Measurements from ENCODE around the gene TMPRSS9.
A peak's percentile ranks its signal among the peaks of the same experiment; 100 is the strongest.
"Not testable (repeated sequence)": the region's sequence is repeated elsewhere in the genome, so short reads cannot be mapped to it uniquely, and the experiment has no call there.

Gene TMPRSS9

DNA sequence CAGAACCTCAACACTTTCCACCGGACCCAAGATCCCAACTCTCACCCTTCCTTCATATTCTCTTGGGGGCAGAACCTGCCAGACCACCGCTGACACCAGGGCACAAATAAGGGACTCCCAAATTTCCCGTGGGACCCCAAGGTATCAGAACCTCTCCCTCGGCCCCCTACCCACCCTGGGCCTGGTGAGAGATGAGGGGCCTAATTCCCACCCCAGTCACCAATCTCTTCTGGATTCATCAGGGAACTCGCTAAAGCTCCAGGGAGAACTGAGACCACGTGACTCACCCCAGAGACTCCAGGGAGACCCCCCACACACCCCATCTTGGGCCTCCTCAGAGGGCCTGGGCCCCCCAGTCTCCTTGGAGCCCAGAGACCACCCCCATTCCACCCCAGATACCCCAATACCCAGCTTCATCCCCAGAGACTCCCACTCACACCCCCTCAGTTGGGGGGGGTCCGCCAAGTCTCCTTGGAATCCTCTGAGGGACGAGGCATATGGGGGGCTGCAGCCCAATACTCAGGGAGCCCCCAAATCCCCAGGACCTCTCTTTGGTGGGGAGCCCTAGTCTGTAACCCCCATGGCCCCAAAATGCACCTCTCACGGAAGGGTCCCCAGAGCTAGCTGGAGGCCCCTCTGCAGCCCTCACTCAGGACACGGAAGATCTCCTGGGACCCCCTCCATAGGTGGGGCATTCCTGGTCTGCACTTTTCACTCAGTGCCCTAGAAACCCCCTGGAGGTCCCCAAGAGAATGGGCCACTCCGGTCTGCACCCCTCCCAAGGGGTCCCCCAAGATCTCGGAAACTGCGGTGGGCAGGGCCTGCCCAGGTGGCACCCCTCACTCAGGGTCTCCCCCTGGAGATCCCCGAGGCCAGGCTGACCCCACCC, 95.1 kb downstream of the TMPRSS9 start:
- TF ChIP-seq, protein P1, sequence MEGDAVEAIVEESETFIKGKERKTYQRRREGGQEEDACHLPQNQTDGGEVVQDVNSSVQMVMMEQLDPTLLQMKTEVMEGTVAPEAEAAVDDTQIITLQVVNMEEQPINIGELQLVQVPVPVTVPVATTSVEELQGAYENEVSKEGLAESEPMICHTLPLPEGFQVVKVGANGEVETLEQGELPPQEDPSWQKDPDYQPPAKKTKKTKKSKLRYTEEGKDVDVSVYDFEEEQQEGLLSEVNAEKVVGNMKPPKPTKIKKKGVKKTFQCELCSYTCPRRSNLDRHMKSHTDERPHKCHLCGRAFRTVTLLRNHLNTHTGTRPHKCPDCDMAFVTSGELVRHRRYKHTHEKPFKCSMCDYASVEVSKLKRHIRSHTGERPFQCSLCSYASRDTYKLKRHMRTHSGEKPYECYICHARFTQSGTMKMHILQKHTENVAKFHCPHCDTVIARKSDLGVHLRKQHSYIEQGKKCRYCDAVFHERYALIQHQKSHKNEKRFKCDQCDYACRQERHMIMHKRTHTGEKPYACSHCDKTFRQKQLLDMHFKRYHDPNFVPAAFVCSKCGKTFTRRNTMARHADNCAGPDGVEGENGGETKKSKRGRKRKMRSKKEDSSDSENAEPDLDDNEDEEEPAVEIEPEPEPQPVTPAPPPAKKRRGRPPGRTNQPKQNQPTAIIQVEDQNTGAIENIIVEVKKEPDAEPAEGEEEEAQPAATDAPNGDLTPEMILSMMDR (IDR thresholded peaks at IDR 0.05) = no peak
- no peak for TF ChIP-seq ZFX (IDR thresholded peaks at IDR 0.05; ENCODE audit: borderline replicate concordance)
- peak overlapping the region; percentile 94 for H3K27ac ChIP-seq

DNA sequence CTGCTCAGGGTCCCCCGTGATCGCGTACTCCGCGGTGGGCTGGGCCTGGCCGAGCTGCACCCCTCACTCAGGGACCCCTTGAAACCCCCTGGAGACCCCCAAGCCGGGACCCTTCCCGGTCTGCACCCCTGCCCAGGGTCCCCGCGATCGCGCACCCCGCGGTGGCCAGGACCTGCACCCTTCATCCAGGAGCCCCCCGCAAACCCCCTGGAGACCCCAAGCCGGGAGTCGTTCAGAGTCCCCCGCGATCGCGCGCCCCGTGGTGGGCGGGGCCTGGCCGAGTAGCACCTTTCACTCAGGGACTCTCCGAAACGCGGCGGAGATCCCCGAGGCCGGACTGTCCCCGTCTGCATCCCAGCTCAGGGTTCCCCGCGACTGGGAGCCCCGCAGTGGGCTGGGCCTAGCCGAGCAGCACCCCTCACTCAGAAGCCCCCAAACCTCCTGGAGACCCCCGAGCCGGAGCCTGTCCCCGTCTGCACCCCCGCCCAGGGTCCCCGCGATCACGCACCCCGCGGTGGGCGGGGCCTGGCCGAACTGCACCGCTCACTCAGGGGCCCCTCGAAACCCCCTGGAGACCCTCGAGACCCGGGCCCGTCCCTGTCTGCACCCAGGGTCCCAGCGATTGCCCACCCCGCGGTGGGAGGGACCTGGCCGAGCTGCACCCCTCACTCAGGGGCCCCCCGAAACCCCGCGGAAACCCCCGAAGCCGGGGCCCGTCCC, 95.9 kb downstream of the TMPRSS9 start:
- peak overlapping the region; percentile 94 for H3K27ac ChIP-seq
- TF ChIP-seq, protein P1 (IDR thresholded peaks at IDR 0.05) = no peak
- TF ChIP-seq ZFX (IDR thresholded peaks at IDR 0.05; ENCODE audit: borderline replicate concordance) = no peak

DNA sequence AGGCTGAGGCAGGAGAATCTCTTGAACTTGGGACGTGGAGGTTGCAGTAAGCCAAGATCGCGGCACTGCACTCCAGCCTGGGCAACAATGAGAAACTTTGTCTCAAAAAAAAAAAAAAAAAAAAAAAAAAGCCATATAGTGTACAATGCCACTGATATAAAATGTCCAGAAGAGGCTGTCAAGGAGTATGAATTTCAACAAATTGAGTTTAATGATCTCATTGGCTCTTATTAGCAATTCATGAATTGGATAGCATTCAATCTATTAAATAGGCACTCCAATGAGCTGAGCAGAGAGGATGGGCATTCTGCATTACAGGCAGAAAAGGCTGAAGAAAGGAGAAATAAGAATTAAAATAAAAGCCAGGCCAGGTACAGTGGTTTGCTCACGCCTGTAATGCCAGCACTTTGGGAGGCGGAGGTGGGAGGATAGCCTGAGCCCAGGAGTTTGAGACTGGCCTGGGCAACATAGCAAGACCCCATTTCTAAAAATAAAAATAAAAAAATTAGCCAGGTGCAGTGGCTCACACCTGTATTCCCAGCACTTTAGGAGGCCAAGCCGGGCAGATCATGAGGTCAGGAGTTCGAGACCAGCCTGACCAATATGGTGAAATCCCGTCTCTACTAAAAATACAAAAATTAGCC, 97.5 kb downstream of the TMPRSS9 start:
- TF ChIP-seq, protein P1 (IDR thresholded peaks at IDR 0.05) = no peak
- no peak for TF ChIP-seq ZFX (IDR thresholded peaks at IDR 0.05; ENCODE audit: borderline replicate concordance)
- H3K27ac ChIP-seq = peak overlapping the region; percentile 94

DNA sequence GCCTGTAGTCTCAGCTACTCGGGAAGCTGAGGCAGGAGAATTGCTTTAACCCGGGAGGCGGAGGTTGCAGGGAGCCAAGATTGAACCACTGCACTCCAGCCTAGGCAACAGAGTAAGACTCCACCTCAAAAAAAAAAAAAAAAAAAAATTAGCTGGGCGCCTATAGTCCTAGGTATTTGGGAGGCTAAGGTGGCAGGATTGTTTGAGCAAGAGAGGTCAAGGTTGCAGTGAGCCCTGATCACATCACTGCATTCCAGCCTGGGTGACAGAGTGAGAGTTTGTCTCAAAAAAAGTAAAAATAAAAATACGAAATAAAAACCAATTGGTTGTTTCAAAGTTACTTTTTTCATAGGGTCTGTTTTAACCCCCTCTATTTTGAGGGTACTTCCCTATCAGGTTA, 98.0 kb downstream of the TMPRSS9 start:
- H3K27ac ChIP-seq = no peak overlapping the region
- TF ChIP-seq, protein P1 (IDR thresholded peaks at IDR 0.05) = no peak
- no peak for TF ChIP-seq ZFX (IDR thresholded peaks at IDR 0.05; ENCODE audit: borderline replicate concordance)

DNA sequence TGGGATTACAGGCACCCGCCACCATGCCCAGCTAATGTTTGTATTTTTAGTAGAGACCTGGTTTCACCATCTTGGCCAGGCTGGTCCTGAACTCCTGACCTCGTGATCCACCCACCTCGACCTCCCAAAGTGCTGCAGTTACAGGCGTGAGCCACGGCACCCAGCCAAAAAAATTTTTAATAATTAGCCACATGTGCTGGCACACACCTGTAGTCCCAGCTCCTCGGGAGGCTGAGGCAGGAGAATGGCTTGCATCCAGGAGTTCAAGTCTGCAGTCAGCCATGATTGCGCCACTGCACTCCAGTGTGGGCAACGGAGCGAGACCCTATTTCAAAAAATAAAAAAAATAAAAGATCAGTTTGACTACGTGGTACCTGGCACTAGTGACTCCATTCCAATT, 98.7 kb downstream of the TMPRSS9 start:
- not testable (repeated sequence) for H3K27ac ChIP-seq

DNA sequence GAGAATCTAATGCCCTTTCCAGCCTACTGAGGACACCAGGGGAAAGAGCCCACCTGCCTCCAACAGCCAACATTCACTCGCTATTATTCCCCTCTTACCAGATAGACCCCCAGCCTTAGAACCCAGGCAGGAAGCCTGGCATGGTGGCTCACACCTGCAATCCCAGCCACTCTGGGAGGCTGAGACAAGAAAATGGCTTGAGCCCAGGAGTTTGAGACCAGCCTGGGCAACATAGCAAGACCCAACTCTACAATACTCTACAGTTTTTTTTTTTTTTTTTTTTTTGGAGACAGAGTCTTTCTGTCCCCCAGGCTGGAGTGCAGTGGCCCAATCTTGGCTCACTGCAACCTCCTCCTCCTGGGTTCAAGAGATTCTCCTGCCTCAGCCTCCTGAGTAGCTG, 100.2 kb downstream of the TMPRSS9 start:
- TF ChIP-seq ZFX (IDR thresholded peaks at IDR 0.05; ENCODE audit: borderline replicate concordance) = no peak
- TF ChIP-seq, protein P1 (IDR thresholded peaks at IDR 0.05) = no peak
- H3K27ac ChIP-seq = no peak overlapping the region

DNA sequence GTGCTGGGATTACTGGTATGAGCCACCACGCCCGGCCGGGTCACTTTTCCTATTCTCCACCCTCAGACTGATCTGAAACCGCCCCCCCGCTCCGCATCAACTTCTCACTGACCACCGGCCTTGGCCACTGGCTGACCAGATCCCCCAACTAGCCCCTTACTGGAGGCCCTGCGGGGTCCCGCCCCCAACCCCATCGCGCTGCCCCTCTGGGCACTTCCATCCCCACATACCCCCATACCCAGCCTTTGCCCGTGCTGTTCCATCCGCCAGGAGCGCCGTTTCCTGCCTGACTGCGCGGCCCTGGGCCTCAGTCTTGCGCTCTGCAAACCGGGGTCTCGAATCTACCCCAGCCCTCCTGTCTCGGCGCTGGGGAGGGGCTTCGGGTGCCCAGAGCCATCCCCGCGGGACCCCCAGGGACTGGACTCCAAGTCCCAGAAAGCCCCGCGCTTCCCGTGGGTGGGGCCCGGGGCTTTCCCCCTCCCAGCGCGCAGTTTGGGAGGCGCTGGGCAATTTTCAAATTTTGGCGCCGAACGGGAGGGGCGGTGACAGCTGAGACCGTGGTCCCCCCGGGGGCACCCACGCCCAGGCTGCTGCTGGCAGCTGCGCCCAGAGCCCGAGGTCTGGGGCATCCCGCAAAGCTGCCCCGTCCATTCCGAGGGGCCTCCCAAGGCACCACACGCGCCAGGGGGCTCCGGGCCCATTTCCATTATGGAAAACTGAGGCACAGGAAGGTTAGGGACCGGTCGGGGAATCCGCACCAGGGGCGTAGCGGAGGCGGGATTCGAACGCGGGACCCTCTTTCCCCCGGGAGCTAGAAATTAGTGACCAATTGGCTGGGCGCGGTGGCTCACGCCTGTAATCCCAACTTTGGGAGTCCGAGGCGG, 101.9 kb downstream of the TMPRSS9 start:
- no peak for TF ChIP-seq ZFX (IDR thresholded peaks at IDR 0.05; ENCODE audit: borderline replicate concordance)
- TF ChIP-seq, protein P1 (IDR thresholded peaks at IDR 0.05) = peak; percentile 44
- H3K27ac ChIP-seq = peak overlapping the region; percentile 83

Data from 22Rv1 (cell line).